Measurements from ENCODE around the gene ADAMTSL1. TPM values are rescaled to one million over a fixed set of nuclear protein-coding genes. Genes with fewer than 3 reads are reported as not detected.

The ADAMTSL1 gene
- total RNA-seq, 2 donors from 2014 or later, result 1.5 TPM; not detected in 1

DNA sequence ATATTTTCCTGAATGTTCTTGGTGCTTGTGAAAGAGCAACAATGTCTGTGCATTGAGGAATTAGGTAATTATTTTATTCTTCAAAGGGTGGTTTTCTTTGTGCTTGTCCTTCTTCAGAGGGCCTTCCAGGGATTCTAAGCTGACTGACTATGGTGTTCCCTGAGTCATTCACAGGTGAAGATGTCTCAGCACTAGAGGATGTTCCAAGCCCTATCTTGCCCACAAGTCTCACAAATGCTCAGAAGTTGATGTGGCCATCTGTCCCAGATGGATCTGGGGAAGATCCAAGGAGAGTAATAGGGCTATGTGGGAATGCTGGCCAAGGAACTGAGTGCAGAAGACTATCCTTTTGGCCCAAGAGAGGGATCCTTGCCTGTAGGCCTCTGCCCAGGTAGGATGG, 120.9 kb downstream of the ADAMTSL1 start:
- TF ChIP-seq, protein P1, sequence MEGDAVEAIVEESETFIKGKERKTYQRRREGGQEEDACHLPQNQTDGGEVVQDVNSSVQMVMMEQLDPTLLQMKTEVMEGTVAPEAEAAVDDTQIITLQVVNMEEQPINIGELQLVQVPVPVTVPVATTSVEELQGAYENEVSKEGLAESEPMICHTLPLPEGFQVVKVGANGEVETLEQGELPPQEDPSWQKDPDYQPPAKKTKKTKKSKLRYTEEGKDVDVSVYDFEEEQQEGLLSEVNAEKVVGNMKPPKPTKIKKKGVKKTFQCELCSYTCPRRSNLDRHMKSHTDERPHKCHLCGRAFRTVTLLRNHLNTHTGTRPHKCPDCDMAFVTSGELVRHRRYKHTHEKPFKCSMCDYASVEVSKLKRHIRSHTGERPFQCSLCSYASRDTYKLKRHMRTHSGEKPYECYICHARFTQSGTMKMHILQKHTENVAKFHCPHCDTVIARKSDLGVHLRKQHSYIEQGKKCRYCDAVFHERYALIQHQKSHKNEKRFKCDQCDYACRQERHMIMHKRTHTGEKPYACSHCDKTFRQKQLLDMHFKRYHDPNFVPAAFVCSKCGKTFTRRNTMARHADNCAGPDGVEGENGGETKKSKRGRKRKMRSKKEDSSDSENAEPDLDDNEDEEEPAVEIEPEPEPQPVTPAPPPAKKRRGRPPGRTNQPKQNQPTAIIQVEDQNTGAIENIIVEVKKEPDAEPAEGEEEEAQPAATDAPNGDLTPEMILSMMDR (conservative IDR thresholded peaks at IDR 0.05), result no peak
- H3K4me1 Mint-ChIP-seq, result no peaks in the 10 kb centered on the region

DNA sequence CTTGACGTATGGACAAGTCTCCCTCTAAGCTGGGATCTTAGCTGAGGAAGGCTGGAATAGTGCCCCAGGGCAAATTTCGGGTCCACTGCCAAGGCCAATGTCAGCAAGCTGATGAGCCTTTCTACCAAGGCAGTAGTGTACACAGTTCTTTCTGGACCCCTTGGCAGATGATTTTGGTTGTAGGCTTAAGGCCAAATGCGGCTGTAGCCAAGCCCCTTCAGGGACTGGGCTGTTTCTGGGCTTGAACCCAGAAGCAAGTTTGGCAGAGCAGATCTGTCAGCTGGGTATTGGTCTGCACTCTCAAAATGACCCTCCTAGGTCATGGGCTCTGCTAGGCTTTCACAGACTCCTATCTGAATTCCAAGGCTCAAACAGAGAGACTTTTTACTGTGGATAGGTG, 121.6 kb downstream of the ADAMTSL1 start:
- 92 to 100% methylated on average over 2 to 3 of the region's 3 CpGs for WGBS, 2 experiments (ENCODE audit: insufficient coverage in 1 of 2, insufficient read length in 1 of 2)
- Mint-ChIP-seq H3K4me1 (no peaks in the 10 kb centered on the region), H3K4me3 (no peak overlapping the region), H3K9me3 (peaks cover 9% of the 10 kb centered on the region), H3K27me3 (ENCODE audit: insufficient read depth) (no peaks in the 10 kb centered on the region), H3K27ac (no peak overlapping the region), H3K36me3 (ENCODE audit: low read depth) (no peaks in the 10 kb centered on the region)
- no peak overlapping the region for H3K4me3 ChIP-seq (ENCODE audit: low read length)
- TF ChIP-seq, protein P1 (conservative IDR thresholded peaks at IDR 0.05), result no peak
- H3K9me3 ChIP-seq (ENCODE audit: control insufficient read depth, low read length), result peaks cover 4% of the 10 kb centered on the region
- H3K36me3 ChIP-seq (ENCODE audit: control insufficient read depth, insufficient read depth, low read length), result no peaks in the 10 kb centered on the region
- no peaks in the 10 kb centered on the region for H3K27me3 ChIP-seq (ENCODE audit: control insufficient read depth, insufficient read depth, low read length, poor library complexity, severe bottlenecking)
- no peak for DNase-seq
- no peaks in the 10 kb centered on the region for H3K4me1 ChIP-seq (ENCODE audit: control insufficient read depth, insufficient read depth, low read length)
- no peak overlapping the region for H3K27ac ChIP-seq (ENCODE audit: low read depth, low read length)
- H3K9ac ChIP-seq (ENCODE audit: extremely low read depth, low read length, poor library complexity, severe bottlenecking), result no peak overlapping the region

More for the DNA sequence above, 120.9 kb downstream of the ADAMTSL1 start:
- H3K4me3 ChIP-seq (ENCODE audit: low read length), result no peak overlapping the region
- H3K27ac ChIP-seq (ENCODE audit: low read depth, low read length), result no peak overlapping the region
- H3K9ac ChIP-seq (ENCODE audit: extremely low read depth, low read length, poor library complexity, severe bottlenecking), result no peak overlapping the region
- H3K9me3 ChIP-seq (ENCODE audit: control insufficient read depth, low read length), result peaks cover 4% of the 10 kb centered on the region
- Mint-ChIP-seq H3K27ac (no peak overlapping the region), H3K27me3 (ENCODE audit: insufficient read depth) (no peaks in the 10 kb centered on the region), H3K4me3 (no peak overlapping the region), H3K9me3 (peaks cover 9% of the 10 kb centered on the region), H3K36me3 (ENCODE audit: low read depth) (no peaks in the 10 kb centered on the region)
- no peaks in the 10 kb centered on the region for H3K4me1 ChIP-seq (ENCODE audit: control insufficient read depth, insufficient read depth, low read length)
- H3K36me3 ChIP-seq (ENCODE audit: control insufficient read depth, insufficient read depth, low read length), result no peaks in the 10 kb centered on the region
- no peak for DNase-seq
- H3K27me3 ChIP-seq (ENCODE audit: control insufficient read depth, insufficient read depth, low read length, poor library complexity, severe bottlenecking), result no peaks in the 10 kb centered on the region

DNA sequence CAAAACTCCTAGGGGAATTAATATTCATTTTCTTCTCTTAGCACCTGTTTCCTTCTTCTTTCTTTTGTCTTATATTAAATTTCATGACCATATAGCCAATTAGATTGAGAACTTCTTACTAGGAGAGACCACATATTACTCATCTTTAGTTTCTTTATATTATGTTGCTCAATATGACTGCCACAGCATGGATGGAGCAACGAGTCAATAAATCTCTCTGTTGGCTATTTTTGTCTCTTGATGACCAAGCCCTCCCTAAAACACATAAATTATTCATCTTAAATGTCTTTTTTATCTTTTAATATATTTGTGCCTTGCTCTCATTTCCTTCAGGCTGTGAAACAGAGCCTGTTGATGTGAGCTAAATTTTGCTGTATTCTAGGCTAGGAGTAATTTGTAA, 123.0 kb downstream of the ADAMTSL1 start:
- H3K27ac Mint-ChIP-seq, result no peak overlapping the region
- WGBS, 2 experiments (ENCODE audit: insufficient coverage in 1 of 2, insufficient read length in 1 of 2), result 100% methylated on average over 1 of the region's 1 CpG; no CpG with 5 or more reads in 1 of the 2 experiments
- TF ChIP-seq, protein P1 (conservative IDR thresholded peaks at IDR 0.05), result no peak
- no peak for DNase-seq
- H3K4me3 Mint-ChIP-seq, result no peak overlapping the region
- H3K36me3 ChIP-seq (ENCODE audit: control insufficient read depth, insufficient read depth, low read length), result no peaks in the 10 kb centered on the region
- no peaks in the 10 kb centered on the region for H3K9me3 Mint-ChIP-seq
- peaks cover under 1% of the 10 kb centered on the region for H3K9me3 ChIP-seq (ENCODE audit: control insufficient read depth, low read length)
- H3K4me3 ChIP-seq (ENCODE audit: low read length), result no peak overlapping the region
- H3K36me3 Mint-ChIP-seq (ENCODE audit: low read depth), result no peaks in the 10 kb centered on the region
- no peaks in the 10 kb centered on the region for H3K4me1 ChIP-seq (ENCODE audit: control insufficient read depth, insufficient read depth, low read length)
- no peak overlapping the region for H3K9ac ChIP-seq (ENCODE audit: extremely low read depth, low read length, poor library complexity, severe bottlenecking)
- H3K4me1 Mint-ChIP-seq, result no peaks in the 10 kb centered on the region
- H3K27me3 Mint-ChIP-seq (ENCODE audit: insufficient read depth), result no peaks in the 10 kb centered on the region
- H3K27me3 ChIP-seq (ENCODE audit: control insufficient read depth, insufficient read depth, low read length, poor library complexity, severe bottlenecking), result no peaks in the 10 kb centered on the region
- H3K27ac ChIP-seq (ENCODE audit: low read depth, low read length), result no peak overlapping the region

Data from endodermal cell (in vitro differentiated cells).